Measurements from ENCODE around the gene CCND1.

CCND1 gene

GRCh38 chr11:69637941-69638871 lies 2.8 kb upstream of the CCND1 start:
- Histone ChIP-seq H3K27ac (peak overlapping the region in 20 of 21 experiments; percentile 43 to 93 (median 78)), H3K4me3 (peak overlapping the region; percentile 40 to 84 (median 68))

- peak overlapping the region; percentile 32 to 93 (median 78) for H3K27ac ChIP-seq
- peak overlapping the region; percentile 40 to 84 (median 68) for H3K4me3 ChIP-seq
These were observed 1.8 kb upstream of the CCND1 start for GRCh38 chr11:69638941-69639681.

- peak overlapping the region; percentile 60 to 86 (median 75) for H3K4me3 ChIP-seq
- H3K27ac ChIP-seq: peak overlapping the region in 14 of 21 experiments; percentile 28 to 93 (median 91)
These were observed 1.1 kb upstream of the CCND1 start for GRCh38 chr11:69639831-69640230.

GRCh38 chr11:69640260-69640994 lies 529 bp upstream of the CCND1 start:
- peak overlapping the region; percentile 60 to 86 (median 75) for H3K4me3 ChIP-seq
- peak overlapping the region in 20 of 21 experiments; percentile 52 to 93 (median 89) for H3K27ac ChIP-seq

- Histone ChIP-seq H3K4me3 (peak overlapping the region; percentile 60 to 86 (median 75)), H3K27ac (peak overlapping the region; percentile 52 to 93 (median 89))
These were observed 959 bp downstream of the CCND1 start for GRCh38 chr11:69641681-69642548.

GRCh38 chr11:69642549-69642912 lies 1.6 kb downstream of the CCND1 start:
- H3K27ac ChIP-seq: peak overlapping the region; percentile 52 to 93 (median 89)

GRCh38 chr11:69642913-69643632 lies 2.1 kb downstream of the CCND1 start:
- peak overlapping the region; percentile 52 to 93 (median 89) for H3K27ac ChIP-seq

More at GRCh38 chr11:69642549-69642912, 1.6 kb downstream of the CCND1 start:
- H3K4me3 ChIP-seq: peak overlapping the region; percentile 60 to 86 (median 75)

GRCh38 chr11:69643646-69644045 lies 2.7 kb downstream of the CCND1 start:
- Histone ChIP-seq H3K4me3 (peak overlapping the region; percentile 60 to 86 (median 75)), H3K27ac (peak overlapping the region in 6 of 21 experiments; percentile 0 to 93 (median 88))

More at GRCh38 chr11:69642913-69643632, 2.1 kb downstream of the CCND1 start:
- H3K4me3 ChIP-seq: peak overlapping the region; percentile 60 to 86 (median 75)

- peak overlapping the region in 5 of 7 experiments; percentile 60 to 84 (median 75) for H3K4me3 ChIP-seq
- H3K27ac ChIP-seq: peak overlapping the region in 7 of 21 experiments; percentile 0 to 93 (median 88)
These were observed 3.4 kb downstream of the CCND1 start for GRCh38 chr11:69644071-69644961.

- Histone ChIP-seq H3K4me3 (no peak overlapping the region), H3K27ac (peak overlapping the region in 1 of 21 experiments; percentile 25)
These were observed 4.2 kb downstream of the CCND1 start for GRCh38 chr11:69644962-69645675.

GRCh38 chr11:69645801-69646492 lies 5.0 kb downstream of the CCND1 start:
- H3K27ac ChIP-seq: no peak overlapping the region

GRCh38 chr11:69646493-69647389 lies 5.8 kb downstream of the CCND1 start:
- no peak overlapping the region for H3K4me3 ChIP-seq
- H3K27ac ChIP-seq: peak overlapping the region in 2 of 21 experiments; percentile 6 to 22

More at GRCh38 chr11:69645801-69646492, 5.0 kb downstream of the CCND1 start:
- no peak overlapping the region for H3K4me3 ChIP-seq

- no peak overlapping the region for H3K4me3 ChIP-seq
- H3K27ac ChIP-seq: peak overlapping the region in 1 of 21 experiments; percentile 9
These were observed 6.4 kb downstream of the CCND1 start for GRCh38 chr11:69647390-69647748.

GRCh38 chr11:69647761-69648497 lies 7.0 kb downstream of the CCND1 start:
- Histone ChIP-seq H3K27ac (peak overlapping the region in 1 of 21 experiments; percentile 9), H3K4me3 (no peak overlapping the region)

All from skin epidermis (tissue), 12 donors.